Measurements from ENCODE around the gene TTBK2. TPM values are rescaled to one million over a fixed set of nuclear protein-coding genes. Genes with fewer than 3 reads are reported as not detected.

TTBK2 gene
- polyA plus RNA-seq, 3 donors: 3.7 to 9.0 (median 5.7) TPM

- DNase-seq: no peak
- Histone ChIP-seq H2AFZ (ENCODE audit: insufficient read depth, low read depth, low read length, poor library complexity, severe bottlenecking) (no peak overlapping the region), H3K9ac (ENCODE audit: insufficient read depth, low read length, poor library complexity, severe bottlenecking) (no peak overlapping the region), H4K20me1 (ENCODE audit: insufficient read depth, low read length) (no peaks in the 10 kb centered on the region), H3K4me3 (replicated peaks in 1 of 3; ENCODE audit: low read depth in 2 of 3, low read length in 3 of 3) (no peak overlapping the region), H3K27ac (ENCODE audit: low read depth in 1 of 2, low read length in 2 of 2) (no peak overlapping the region), H3K4me1 (ENCODE audit: control insufficient read depth in 1 of 2, insufficient read depth in 2 of 2, low read length in 2 of 2) (no peaks in the 10 kb centered on the region), H3K27me3 (ENCODE audit: control insufficient read depth in 2 of 2, insufficient read depth in 2 of 2, low read length in 2 of 2) (no peaks in the 10 kb centered on the region), H3K4me2 (replicated peaks; ENCODE audit: extremely low read depth, low read length, poor library complexity, severe bottlenecking) (no peak overlapping the region), H3K79me2 (ENCODE audit: insufficient read depth, low read length) (no peaks in the 10 kb centered on the region), H3K36me3 (replicated peaks in 1 of 2; ENCODE audit: control insufficient read depth in 1 of 2, insufficient read depth in 2 of 2, low read length in 2 of 2) (peaks cover 15 to 27% of the 10 kb centered on the region in 2 donors), H3K9me3 (replicated peaks in 1 of 2; ENCODE audit: control insufficient read depth in 1 of 2, insufficient read depth in 1 of 2, low read length in 2 of 2) (no peaks in the 10 kb centered on the region)
- H3K36me3 Mint-ChIP-seq: peaks cover 23 to 32% of the 10 kb centered on the region in 2 donors
- intact Hi-C loops (cut with micrococcal nuclease): no loop called here
- H3K4me1 Mint-ChIP-seq: no peaks in the 10 kb centered on the region
- no CpG with 5 or more reads among the region's 5 CpGs for whole genome bisulfite sequencing (ENCODE audit: insufficient coverage)
- no peak overlapping the region for H3K27ac Mint-ChIP-seq
- H3K4me3 Mint-ChIP-seq: no peak overlapping the region
- H3K9me3 Mint-ChIP-seq: no peaks in the 10 kb centered on the region
- H3K27me3 Mint-ChIP-seq (ENCODE audit: low read depth in 3 of 3): peaks cover 0 to 2% (median 0%) of the 10 kb centered on the region in 3 donors
- no peak for TF ChIP-seq CTCF (IDR thresholded peaks at IDR 0.05)
Measured at GRCh38 chr15:42832576-42832975, 88.0 kb downstream of the TTBK2 start.

- Histone ChIP-seq H3K36me3 (replicated peaks in 1 of 2; ENCODE audit: control insufficient read depth in 1 of 2, insufficient read depth in 2 of 2, low read length in 2 of 2) (peaks cover 30 to 66% of the 10 kb centered on the region in 2 donors), H3K9me3 (replicated peaks in 1 of 2; ENCODE audit: control insufficient read depth in 1 of 2, insufficient read depth in 1 of 2, low read length in 2 of 2) (no peaks in the 10 kb centered on the region), H4K20me1 (ENCODE audit: insufficient read depth, low read length) (no peaks in the 10 kb centered on the region), H3K79me2 (ENCODE audit: insufficient read depth, low read length) (no peaks in the 10 kb centered on the region), H3K4me2 (replicated peaks; ENCODE audit: extremely low read depth, low read length, poor library complexity, severe bottlenecking) (no peak overlapping the region), H3K27ac (ENCODE audit: low read depth in 1 of 2, low read length in 2 of 2) (no peak overlapping the region), H3K4me3 (replicated peaks in 1 of 3; ENCODE audit: low read depth in 2 of 3, low read length in 3 of 3) (no peak overlapping the region), H3K27me3 (ENCODE audit: control insufficient read depth in 2 of 2, insufficient read depth in 2 of 2, low read length in 2 of 2) (no peaks in the 10 kb centered on the region), H3K9ac (ENCODE audit: insufficient read depth, low read length, poor library complexity, severe bottlenecking) (no peak overlapping the region), H3K4me1 (ENCODE audit: control insufficient read depth in 1 of 2, insufficient read depth in 2 of 2, low read length in 2 of 2) (no peaks in the 10 kb centered on the region), H2AFZ (ENCODE audit: insufficient read depth, low read depth, low read length, poor library complexity, severe bottlenecking) (no peak overlapping the region)
- Mint-ChIP-seq H3K4me3 (no peak overlapping the region), H3K4me1 (no peaks in the 10 kb centered on the region), H3K27ac (no peak overlapping the region), H3K9me3 (no peaks in the 10 kb centered on the region), H3K27me3 (ENCODE audit: low read depth in 3 of 3) (peaks cover 0 to 2% (median 0%) of the 10 kb centered on the region in 3 donors), H3K36me3 (peaks cover 42 to 49% of the 10 kb centered on the region in 2 donors)
- no peak for DNase-seq
- TF ChIP-seq CTCF (IDR thresholded peaks at IDR 0.05): no peak
- WGBS (ENCODE audit: insufficient coverage): 100% methylated on average over 2 of the region's 4 CpGs
- intact Hi-C loops (cut with micrococcal nuclease): no loop called here
Measured at GRCh38 chr15:42826251-42826890, 94.2 kb downstream of the TTBK2 start.
